Common myeloid progenitor, CD34-positive (primary cell): Measurements from ENCODE around the gene ZBED5. TPM values are rescaled to one million over a fixed set of nuclear protein-coding genes. Genes with fewer than 3 reads are reported as not detected.

Source experiments
- CTCF ChIA-PET: fragments of 350-600 bp; sonication (Branson Sonifier 250); formaldehyde crosslinking; loops from one replicate; lab custom pipeline; 2021; ENCODE audit warnings: antibody characterized with exemption; lab: Charles Lee
- POLR2A ChIA-PET: fragments of 350-600 bp; sonication (Branson Sonifier 250); formaldehyde crosslinking; loops from one replicate; lab custom pipeline; 2021; ENCODE audit warnings: antibody characterized with exemption; lab: Charles Lee
- DNase-seq, 3 donors: peaks; one replicate each; pipeline versions ENCODE4 v3.0.0 to v3.0.0-alpha.2; 2013
- H3K27ac ChIP-seq, 2 experiments: 1 replicate in 1 of 2; 2 replicates in 1 of 2; pipeline ENCODE4 v1.7.0; 2013; ENCODE audit warnings: inconsistent platforms in 2 of 2, low read length in 2 of 2, mild to moderate bottlenecking in 2 of 2, low read depth in 1 of 2, moderate library complexity in 1 of 2; ENCODE audit not compliant: severe bottlenecking in 2 of 2, insufficient read depth in 1 of 2, poor library complexity in 1 of 2
- H3K27me3 ChIP-seq, 5 experiments: replicated peaks in 2 of 5; 1 replicate in 3 of 5; 2 replicates in 2 of 5; pipeline versions ENCODE4 v1.6.1 to v1.7.0; 2013; ENCODE audit warnings: low read length in 4 of 5, mild to moderate bottlenecking in 2 of 5, moderate library complexity in 2 of 5, inconsistent platforms in 1 of 5; ENCODE audit not compliant: insufficient read depth in 5 of 5, control insufficient read depth in 4 of 5
- H3K36me3 ChIP-seq, 4 experiments: 1 replicate in 2 of 4; 2 replicates in 2 of 4; pipeline versions ENCODE4 v1.6.1 to v1.7.0; 2013; ENCODE audit warnings: low read length in 3 of 4, control low read depth in 1 of 4, mild to moderate bottlenecking in 1 of 4; ENCODE audit not compliant: control insufficient read depth in 4 of 4, insufficient read depth in 4 of 4
- H3K4me1 ChIP-seq, 4 experiments: 1 replicate in 3 of 4; 2 replicates in 1 of 4; pipeline versions ENCODE4 v1.6.1 to v1.7.1; 2013; ENCODE audit warnings: low read length in 3 of 4, mild to moderate bottlenecking in 3 of 4, control low read depth in 1 of 4, inconsistent platforms in 1 of 4, moderate library complexity in 1 of 4; ENCODE audit not compliant: control insufficient read depth in 4 of 4, insufficient read depth in 4 of 4; ENCODE audit errors: control extremely low read depth in 1 of 4
- H3K4me3 ChIP-seq, 7 experiments: 1 replicate in 4 of 7; 2 replicates in 3 of 7; pipeline versions ENCODE4 v1.5.1 to v1.7.0; 2013; ENCODE audit warnings: mild to moderate bottlenecking in 7 of 7, low read length in 6 of 7, moderate library complexity in 6 of 7, inconsistent platforms in 2 of 7, low read depth in 2 of 7, control low read depth in 1 of 7; ENCODE audit not compliant: insufficient read depth in 4 of 7, control insufficient read depth in 1 of 7; ENCODE audit errors: extremely low read depth in 1 of 7
- H3K9me3 ChIP-seq, 5 experiments: 1 replicate in 4 of 5; 2 replicates in 1 of 5; pipeline versions ENCODE4 v1.6.1 to v1.7.1; 2013; ENCODE audit warnings: low read length in 4 of 5, mild to moderate bottlenecking in 2 of 5, inconsistent platforms in 1 of 5, low read depth in 1 of 5, moderate library complexity in 1 of 5; ENCODE audit not compliant: control insufficient read depth in 4 of 5, insufficient read depth in 2 of 5; ENCODE audit errors: control extremely low read depth in 1 of 5
- WGBS: methylation state at CpG from one replicate; pipeline ENCODE4 v1.1.5; 2013; ENCODE audit not compliant: insufficient coverage; 5-methylcytosine and 5-hydroxymethylcytosine counted together
- polyA plus RNA-seq: library from polyadenylated mRNA; unstranded; fragments of 120-200 nt; gene quantifications from one replicate; pipeline ENCODE4 v1.2.1, GENCODE V29; 2013

ZBED5 gene
- 74.7 TPM for polyA plus RNA-seq

DNA sequence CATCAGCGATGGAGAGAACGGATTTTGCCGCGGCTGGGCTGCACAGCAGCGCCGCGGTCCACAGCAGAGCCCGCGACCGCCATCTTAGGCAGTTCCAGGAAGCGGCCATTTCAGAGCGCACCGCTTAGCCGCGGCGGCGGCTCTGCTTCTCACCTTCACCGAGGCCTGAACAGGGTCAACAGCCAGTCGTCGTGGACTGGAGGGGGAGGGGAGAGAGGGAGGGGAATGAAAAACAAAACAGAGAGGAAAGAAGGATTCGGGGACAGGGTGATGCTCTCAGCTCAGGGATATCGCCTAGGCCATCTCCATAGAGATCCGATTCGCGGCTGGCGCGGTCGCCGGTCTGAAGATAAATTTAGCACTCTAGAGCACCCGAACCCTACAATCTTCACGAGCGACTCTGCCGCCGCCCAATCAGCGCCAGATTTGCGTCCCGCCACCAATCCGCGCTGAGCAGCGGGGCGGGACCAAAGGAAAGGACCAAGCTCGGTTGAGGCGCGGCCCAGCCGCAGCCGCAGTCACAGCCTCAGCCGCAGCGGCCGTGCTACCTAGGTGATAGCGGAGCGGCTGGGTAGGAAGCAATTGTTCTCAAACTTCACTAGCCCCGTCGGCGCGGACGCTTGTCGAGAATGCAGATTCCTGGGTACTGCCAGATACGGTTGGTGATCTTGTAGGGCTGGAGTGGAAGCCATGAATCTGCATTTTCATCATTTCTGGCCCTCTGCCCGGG, at the start of gene ZBED5:
ZBED5 (minus strand) TSS at position 345 of the 730 bp plus-strand sequence. CDS start 3,108 bp downstream, outside the sequence.
- POLR2A ChIA-PET, result interaction anchor here (0.7 to 3.0 kb wide), 6 partner anchors 29 to 62 kb away, joined by 3 to 47 read pairs (median 3); partner anchors contain the start of gene EIF4G2
- WGBS, result 0% methylated on average over 42 of the region's 59 CpGs
- peak within 1 kb of the TSS; percentile 89 to 96 for H3K27ac ChIP-seq
- peak within 1 kb of the TSS; percentile 95 to 100 (median 99) for H3K4me3 ChIP-seq
- no peaks in the 10 kb centered on the region for H3K27me3 ChIP-seq
- DNase-seq, result peak; percentile 98 to 99 (median 99)
- CTCF ChIA-PET, result interaction anchor here (0.9 to 2.6 kb wide), 10 partner anchors 10 to 935 kb away, joined by 3 to 13 read pairs (median 4); partner anchors contain the start of gene EIF4G2
- H3K36me3 ChIP-seq, result peaks cover 7 to 27% (median 17%) of the 10 kb centered on the region in 4 experiments
- H3K9me3 ChIP-seq, result no peaks in the 10 kb centered on the region
- H3K4me1 ChIP-seq, result peaks cover 11 to 26% (median 20%) of the 10 kb centered on the region in 4 experiments

GRCh38 chr11:10906521-10906920, 48.7 kb upstream of the ZBED5 start:
- H3K4me3 ChIP-seq, result no peak overlapping the region
- H3K36me3 ChIP-seq, result no peaks in the 10 kb centered on the region
- no peaks in the 10 kb centered on the region for H3K27me3 ChIP-seq
- POLR2A ChIA-PET, result no interaction called here
- no peak overlapping the region for H3K27ac ChIP-seq
- CTCF ChIA-PET, result interaction anchor here (0.9 to 1.8 kb wide), 6 partner anchors 10 to 104 kb away, joined by 3 to 9 read pairs (median 4); partner anchors contain the start of gene ZBED5
- DNase-seq, result no peak
- H3K4me1 ChIP-seq, result peaks cover 0 to 6% (median 0%) of the 10 kb centered on the region in 4 experiments
- H3K9me3 ChIP-seq, result no peaks in the 10 kb centered on the region
- 63% methylated on average over 2 of the region's 2 CpGs for WGBS

DNA sequence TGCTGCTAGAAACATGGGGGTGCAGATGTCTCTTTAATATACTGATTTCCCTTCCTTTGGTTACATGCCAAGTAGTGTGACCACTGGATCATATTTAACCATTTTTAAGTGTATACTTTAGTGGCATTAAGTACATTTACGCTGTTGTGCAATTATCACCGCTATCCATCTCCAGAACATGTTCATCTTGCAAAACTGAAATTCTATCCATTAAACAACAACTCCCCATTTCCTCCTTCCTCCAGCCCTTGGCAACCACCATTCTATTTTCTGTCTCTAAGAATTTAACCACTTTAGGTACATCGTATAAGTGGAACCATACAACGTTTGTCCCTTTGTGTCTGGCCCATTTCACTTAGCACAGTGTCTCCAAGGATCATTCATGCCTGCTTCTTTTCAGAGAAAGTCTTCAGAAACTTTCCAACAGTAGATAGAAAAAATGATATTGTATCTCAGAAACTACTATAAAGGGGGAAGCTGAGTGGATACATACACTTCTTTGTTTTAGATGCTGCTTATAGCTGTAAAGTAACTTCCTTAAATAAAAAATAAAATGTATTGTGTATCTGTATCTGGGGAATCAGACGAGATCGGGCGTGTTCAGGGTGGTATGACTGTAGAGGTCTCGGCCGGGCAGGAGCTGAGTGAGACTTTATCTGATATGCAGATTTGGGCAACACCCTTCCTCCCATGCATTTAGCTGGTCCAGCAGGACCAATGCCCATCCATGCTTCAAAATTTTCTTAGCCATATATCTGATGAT, 44.6 kb upstream of the ZBED5 start:
- DNase-seq, result peak in 1 of 3 donors; percentile 31
- POLR2A ChIA-PET, result interaction anchor here (0.5 kb wide), 1 partner anchor 130 kb away, joined by 3 read pairs; no protein-coding TSS in a partner anchor
- Histone ChIP-seq H3K27ac (no peak overlapping the region), H3K9me3 (no peaks in the 10 kb centered on the region), H3K27me3 (no peaks in the 10 kb centered on the region), H3K4me1 (peaks cover 0 to 32% (median 24%) of the 10 kb centered on the region in 4 experiments), H3K36me3 (no peaks in the 10 kb centered on the region), H3K4me3 (no peak overlapping the region)
- 93% methylated on average over 2 of the region's 9 CpGs for WGBS
- CTCF ChIA-PET, result interaction anchor here (1.5 to 3.5 kb wide), 2 partner anchors 9 to 11 kb away, joined by 3 to 14 read pairs; no protein-coding TSS in a partner anchor

DNA sequence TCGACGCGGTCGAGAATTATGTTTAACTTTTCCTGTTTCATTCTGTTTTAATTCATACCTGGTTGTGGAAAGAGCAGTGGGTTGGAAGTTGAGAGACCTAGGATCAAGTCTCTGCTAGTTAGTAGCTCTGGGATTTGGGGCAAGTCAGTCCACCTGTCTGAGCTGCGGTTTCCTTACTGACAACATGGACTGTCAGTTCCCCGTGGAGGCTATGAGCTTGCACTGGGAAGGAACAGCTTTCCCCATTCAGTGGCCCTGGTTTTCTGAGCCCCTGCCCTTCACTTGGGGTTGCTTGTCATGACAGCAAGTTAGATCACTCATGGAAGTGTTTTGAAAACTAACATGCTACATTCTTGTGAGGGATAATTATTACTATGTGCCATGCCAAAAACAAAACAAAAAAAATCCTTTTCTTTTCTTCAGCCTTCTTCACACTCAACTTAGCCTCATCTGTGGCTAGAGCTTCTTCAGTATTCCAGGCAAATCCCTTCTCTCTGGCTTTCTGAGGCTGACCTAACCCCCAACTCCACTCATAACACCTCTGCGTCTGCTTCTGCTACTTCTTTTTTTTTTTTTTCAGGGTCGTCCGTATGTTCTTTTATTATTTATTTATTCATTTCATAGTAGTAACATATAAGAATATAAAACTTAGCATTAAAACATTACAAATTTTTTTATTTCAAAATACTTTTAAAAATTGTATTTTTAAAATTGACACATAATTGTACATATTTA, 43.0 kb upstream of the ZBED5 start:
- POLR2A ChIA-PET, result interaction anchor here (0.6 to 1.7 kb wide), 5 partner anchors 19 to 92 kb away, joined by 3 to 10 read pairs (median 4); partner anchors contain the start of genes EIF4G2 and ZBED5
- WGBS, result no CpG with 5 or more reads among the region's 9 CpGs
- Histone ChIP-seq H3K27ac (peak overlapping the region; percentile 75 to 82), H3K4me1 (peaks cover 0 to 32% (median 24%) of the 10 kb centered on the region in 4 experiments), H3K27me3 (no peaks in the 10 kb centered on the region), H3K9me3 (no peaks in the 10 kb centered on the region), H3K4me3 (no peak overlapping the region), H3K36me3 (no peaks in the 10 kb centered on the region)
- CTCF ChIA-PET, result interaction anchor here (0.6 to 3.5 kb wide), 8 partner anchors 11 to 120 kb away, joined by 3 to 14 read pairs (median 4); partner anchors contain the start of gene EIF4G2
- DNase-seq, result no peak

- H3K4me1 ChIP-seq, result peaks cover 0 to 32% (median 24%) of the 10 kb centered on the region in 4 experiments
- H3K4me3 ChIP-seq, result no peak overlapping the region
- ChIA-PET POLR2A (interaction anchor here (1.0 to 1.7 kb wide), 3 partner anchors 41 to 91 kb away, joined by 4 to 10 read pairs (median 4); partner anchors contain the start of genes EIF4G2 and ZBED5), CTCF (interaction anchor here (1.2 to 3.5 kb wide), 6 partner anchors 12 to 107 kb away, joined by 4 to 14 read pairs (median 4); partner anchors contain the start of gene EIF4G2)
- DNase-seq, result no peak
- 83% methylated on average over 6 of the region's 7 CpGs for WGBS
- H3K27ac ChIP-seq, result peak overlapping the region; percentile 75 to 82
- H3K36me3 ChIP-seq, result no peaks in the 10 kb centered on the region
- H3K9me3 ChIP-seq, result no peaks in the 10 kb centered on the region
- no peaks in the 10 kb centered on the region for H3K27me3 ChIP-seq
These were observed 41.4 kb upstream of the ZBED5 start for GRCh38 chr11:10899121-10899830.

- Histone ChIP-seq H3K4me3 (no peak overlapping the region), H3K4me1 (peaks cover 0 to 32% (median 24%) of the 10 kb centered on the region in 4 experiments), H3K9me3 (no peaks in the 10 kb centered on the region), H3K36me3 (no peaks in the 10 kb centered on the region), H3K27ac (peak overlapping the region in 1 of 2 experiments; percentile 82), H3K27me3 (no peaks in the 10 kb centered on the region)
- ChIA-PET CTCF (interaction anchor here (1.3 kb wide), 1 partner anchor 18 kb away, joined by 4 read pairs; no protein-coding TSS in a partner anchor), POLR2A (no interaction called here)
- 100% methylated on average over 3 of the region's 4 CpGs for WGBS
- DNase-seq, result no peak
These were observed 40.8 kb upstream of the ZBED5 start for GRCh38 chr11:10898763-10899025.
